GM19240 (cell line): ENCODE results near the gene SH3BGR.
"Not testable (repeated sequence)": the region's sequence is repeated elsewhere in the genome, so short reads cannot be mapped to it uniquely, and the experiment has no call there.

Experiments
- DNase-seq: peaks from one replicate; pipeline ENCODE4 v3.0.0; 2011; ENCODE audit warnings: low spot score; ENCODE audit not compliant: insufficient read length

Gene SH3BGR

DNA sequence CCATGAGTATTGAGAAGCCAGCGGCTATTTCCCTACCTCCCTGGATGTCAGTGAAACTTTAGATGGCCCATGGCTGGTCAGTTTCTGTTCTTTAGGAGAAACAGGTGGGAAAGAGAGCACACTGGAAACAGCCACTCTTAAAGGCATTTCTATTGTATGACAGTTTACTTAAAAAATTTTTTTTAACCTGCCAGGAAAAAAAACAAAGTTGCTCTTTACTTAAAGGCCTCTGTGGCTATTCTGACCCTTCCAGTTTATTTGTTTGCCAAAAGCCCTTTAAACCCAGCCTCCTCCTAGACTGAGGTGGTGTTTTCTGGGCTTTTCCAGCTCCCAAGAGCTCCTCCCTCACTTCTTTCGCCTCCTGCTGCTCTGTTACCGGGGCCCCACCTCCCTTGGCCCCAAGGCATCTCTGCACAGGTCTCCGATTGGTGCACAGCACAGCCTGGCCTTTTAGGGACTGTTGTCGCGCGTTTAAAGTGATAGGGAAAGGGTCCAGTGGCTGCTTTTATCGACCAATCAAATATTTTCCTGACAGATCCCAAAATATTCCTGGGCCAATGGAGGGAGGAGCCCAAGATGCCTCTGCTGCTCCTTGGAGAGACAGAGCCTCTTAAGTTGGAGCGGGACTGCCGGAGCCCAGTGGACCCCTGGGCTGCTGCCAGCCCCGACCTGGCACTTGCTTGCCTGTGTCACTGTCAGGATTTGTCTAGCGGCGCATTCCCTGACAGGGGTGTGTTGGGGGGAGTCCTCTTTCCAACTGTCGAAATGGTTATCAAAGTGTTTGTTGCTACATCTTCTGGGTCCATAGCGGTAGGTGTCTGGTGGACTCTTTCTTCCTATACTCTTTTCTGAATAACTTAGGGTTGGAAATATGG is at the start of gene SH3BGR:
SH3BGR (plus strand) TSS at position 639 of the 875 bp plus-strand sequence; CDS start at position 766, 127 bp downstream.
- no peak for DNase-seq

DNA sequence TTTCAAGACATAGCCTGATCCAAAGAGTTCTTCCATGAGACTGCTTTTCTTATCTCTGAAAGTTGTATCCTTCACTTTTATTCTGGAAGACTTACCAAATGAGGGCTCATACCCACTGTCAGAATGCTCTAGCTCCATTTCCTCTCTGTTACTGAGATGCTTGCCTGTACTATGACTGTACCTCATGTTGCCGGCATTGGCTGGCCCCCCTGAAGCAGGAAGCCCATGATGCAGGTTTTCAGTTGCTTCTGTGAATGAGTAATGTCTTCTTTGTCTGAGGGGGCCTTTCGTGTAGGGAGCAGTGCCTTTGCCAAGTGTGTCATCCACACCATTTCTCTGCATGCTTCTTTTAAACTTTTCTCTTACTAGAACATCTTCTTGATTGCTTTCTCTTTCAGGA is 45.7 kb upstream of the SH3BGR start:
- no peak for DNase-seq

DNA sequence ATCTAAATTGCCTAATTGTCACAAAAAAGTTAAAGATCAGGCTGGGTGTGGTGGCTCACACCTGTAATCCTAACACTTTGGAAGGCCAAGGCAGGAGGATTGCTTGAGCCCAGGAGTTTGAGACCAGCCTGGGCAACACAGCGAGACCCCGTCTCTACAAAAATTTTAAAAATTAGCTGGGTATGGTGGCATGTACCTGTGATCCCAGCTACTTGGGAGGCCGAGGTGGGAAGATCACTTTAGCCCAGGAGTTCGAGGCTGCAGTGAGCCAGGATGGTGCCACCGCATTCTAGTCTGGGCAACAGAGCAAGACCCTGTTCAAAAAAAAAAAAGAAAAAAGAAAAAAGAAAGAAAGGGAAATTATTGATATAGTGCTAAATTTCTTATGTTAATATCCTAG is 32.6 kb upstream of the SH3BGR start:
- DNase-seq, result not testable (repeated sequence)

- DNase-seq, result no peak
Measured at GRCh38 chr21:39422527-39423241, 29.1 kb upstream of the SH3BGR start.

GRCh38 chr21:39429445-39429844 is 22.3 kb upstream of the SH3BGR start:
- no peak for DNase-seq

DNA sequence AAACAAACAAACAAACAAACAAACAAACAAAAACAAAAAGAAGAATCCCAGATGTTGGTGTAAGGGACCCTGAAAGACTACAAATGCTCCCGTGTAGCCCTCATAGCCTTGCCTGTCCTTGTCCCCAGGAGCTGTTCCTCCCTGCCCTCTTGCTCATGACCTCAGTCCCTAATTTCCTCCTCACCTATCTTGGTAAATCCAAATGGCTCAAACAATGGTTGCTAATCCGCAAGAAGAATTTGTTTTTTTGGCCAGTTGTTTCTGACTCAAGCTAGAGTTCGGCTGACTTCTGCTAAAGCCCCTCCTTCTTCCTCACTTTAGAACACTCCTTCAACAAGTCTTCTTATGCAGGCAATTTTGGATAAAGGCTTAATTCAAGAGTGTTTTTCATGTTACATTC is 21.8 kb upstream of the SH3BGR start:
- no peak for DNase-seq

GRCh38 chr21:39430457-39430856 is 21.3 kb upstream of the SH3BGR start:
- DNase-seq, result no peak

DNA sequence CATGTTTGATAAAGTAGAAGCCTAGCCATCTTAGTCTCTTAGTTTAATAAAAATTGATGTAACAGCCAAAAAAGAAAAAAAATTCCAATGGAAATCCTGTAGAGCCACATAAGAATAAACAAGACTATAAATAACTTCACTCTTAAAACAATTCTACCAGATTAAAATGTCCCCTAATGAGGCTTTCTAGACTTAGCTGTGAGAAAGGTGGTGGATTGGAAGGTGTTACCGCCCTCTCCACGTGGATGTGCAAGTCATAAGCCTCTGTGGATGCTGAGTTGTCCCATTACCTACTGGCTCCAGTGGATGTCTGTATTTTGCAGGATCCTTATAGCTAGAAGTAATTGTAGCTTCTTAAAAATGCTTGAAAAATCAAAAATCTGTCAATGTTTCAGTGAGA is 20.8 kb upstream of the SH3BGR start:
- DNase-seq, result no peak

DNA sequence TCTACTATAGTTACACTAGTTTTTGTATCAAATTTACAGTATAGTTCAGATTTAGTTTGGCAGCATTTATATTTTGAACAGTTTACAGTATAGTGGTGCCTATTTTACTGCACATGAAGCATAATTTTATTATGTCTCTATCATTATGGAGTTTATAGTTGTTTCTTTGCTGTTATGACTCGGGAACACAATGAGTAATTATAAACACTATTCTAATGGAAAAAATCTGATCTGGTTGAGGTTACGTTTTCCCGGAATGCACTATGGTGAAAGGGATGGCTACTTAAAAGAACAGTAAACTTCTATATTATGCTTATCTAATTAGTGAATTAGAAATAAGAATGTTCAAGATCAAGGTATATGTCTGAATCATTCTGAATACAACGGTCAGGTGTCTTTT is 16.8 kb upstream of the SH3BGR start:
- DNase-seq, result no peak

- no peak for DNase-seq
Measured at GRCh38 chr21:39439232-39439631, 12.5 kb upstream of the SH3BGR start.

DNA sequence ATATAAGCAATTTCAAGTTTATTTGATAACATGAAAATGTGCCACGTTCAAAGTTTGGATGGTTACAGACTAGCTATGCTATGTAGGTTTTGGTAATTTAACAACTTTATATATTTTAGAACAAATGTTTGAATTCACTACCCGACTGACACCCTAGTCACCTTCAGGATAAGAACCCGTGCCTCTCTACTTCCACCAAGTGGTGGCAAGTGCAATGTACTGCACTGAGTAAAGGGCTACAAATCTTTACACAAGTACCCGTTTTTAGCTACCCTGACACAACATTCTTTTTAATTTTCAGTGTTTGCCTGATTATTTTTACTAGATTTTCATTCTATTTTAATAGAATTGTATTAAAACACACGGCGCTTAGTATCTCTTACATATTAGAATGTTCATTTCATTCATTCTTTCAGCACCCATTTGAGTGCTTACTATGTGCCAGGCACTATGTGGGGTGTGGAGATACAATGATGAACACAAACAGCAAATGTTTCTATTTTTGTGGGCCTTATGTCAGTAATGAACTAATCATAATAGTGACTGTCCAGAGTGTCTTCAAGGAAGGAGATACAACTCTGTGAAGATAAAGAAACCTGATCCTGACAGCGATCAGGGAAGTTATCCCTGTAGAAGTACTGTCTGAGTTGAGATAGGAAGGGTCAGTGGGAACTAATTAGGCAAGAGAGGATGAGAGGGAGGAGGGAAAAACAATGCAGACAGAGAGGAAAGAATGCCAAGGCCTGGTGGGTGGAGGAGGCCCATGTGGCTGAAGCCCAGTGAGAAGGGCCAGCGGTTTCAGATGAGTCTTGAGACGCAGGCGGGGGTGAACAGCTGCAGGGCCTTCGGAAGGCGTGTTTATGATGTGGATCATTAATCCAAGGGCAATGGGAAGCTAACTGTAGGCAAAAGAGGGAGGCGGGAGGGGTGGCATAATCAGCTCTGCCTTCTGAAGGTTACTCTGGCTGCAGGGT is 10.0 kb upstream of the SH3BGR start:
- no peak for DNase-seq

DNA sequence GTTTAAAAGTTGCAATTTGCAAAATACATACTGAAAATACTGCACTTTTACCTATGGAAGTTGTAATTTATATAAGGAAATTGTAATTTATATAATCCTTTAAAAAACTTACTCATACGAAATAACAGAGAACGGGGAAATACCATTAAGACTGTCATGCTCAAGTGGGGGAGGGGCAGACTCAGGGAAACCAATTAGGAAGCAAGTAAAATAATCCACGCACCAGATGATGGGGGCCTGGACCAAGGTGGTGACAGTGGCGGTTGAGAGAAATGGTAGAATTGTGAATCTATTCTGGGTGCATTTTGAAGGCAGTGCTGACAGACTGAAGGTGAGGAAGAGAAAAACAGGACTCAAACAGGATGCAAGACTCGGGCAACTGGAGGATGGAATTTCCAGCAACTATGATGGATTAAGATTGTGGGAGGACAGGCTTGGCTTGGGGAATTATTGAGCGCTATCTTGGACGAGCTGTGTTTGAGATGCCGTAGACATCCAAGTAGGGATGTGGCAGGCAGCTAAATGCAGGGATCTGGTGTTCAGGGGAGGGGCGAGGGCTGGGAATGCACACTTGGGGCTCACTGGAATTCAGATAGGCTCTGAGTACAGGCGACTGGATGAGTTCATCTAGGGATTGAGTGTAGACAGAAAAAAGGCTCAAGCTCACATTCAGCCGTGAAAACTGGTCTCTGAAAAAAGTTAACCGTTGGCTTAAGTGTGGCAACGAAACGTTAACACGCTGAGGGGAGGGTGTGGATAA is 7.2 kb upstream of the SH3BGR start:
- no peak for DNase-seq

GRCh38 chr21:39445321-39446269 is 6.2 kb upstream of the SH3BGR start, which contains the start of gene LCA5L:
LCA5L (minus strand) TSS chr21:39445778; CDS start chr21:39428493, 17,285 bp downstream.
- peak; percentile 87 for DNase-seq

GRCh38 chr21:39447264-39447663 is 4.5 kb upstream of the SH3BGR start:
- DNase-seq, result no peak

DNA sequence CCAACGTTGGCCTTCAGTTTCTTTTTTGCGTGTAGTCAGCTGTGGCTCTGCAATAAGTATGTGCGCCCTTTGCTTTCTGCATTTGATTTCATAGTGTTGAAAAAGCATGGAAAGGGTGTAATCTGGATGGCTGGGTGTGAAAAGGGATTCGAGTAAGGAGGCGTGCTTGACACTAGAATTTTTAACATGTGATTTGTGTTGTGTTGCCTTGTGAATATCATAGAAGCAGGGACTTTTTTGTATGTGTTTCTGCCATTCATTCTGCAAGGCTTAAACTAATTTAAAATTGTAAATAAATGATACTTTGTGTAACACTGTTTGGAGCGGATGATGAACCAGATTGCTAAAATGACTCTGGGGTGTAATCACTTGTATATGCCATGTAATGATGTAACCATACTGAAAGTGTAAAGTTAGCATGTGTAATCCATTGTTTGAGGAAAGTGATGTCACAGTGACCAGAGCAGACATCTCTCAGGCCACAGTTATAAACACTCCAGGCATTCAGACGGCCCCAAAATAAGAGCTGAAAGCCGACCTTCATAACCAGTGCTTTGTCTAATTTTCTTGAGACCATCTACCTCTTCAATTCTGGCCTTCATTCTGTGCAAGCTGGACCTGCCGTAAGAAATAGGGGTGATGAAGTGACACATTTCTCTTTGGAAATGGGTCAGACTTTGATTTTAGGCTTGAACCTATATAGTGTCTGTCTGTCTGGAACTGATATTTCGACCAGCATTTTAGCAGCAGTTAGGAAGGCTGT is 618 bp downstream of the SH3BGR start:
- DNase-seq, result no peak

DNA sequence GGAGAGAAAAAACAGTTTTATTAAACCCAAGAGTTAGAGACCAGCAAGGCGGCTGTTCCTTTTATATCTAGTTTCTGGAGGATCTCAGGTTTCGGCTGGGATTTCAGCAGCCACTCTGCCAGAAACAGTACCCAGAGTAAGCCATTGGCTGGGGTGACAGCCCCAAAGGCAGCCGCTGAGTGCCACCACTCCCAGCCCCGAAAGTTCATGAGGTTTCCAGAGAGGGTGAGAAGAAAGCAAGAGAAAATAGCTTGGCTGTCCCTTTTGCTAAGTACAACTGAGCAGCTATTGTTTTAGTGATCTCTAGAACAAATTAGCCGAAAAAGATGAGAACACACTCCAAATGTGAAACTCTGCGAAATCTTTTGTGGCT is 1.2 kb downstream of the SH3BGR start:
- no peak for DNase-seq

GRCh38 chr21:39453571-39454179 is 1.9 kb downstream of the SH3BGR start:
- DNase-seq, result no peak

DNA sequence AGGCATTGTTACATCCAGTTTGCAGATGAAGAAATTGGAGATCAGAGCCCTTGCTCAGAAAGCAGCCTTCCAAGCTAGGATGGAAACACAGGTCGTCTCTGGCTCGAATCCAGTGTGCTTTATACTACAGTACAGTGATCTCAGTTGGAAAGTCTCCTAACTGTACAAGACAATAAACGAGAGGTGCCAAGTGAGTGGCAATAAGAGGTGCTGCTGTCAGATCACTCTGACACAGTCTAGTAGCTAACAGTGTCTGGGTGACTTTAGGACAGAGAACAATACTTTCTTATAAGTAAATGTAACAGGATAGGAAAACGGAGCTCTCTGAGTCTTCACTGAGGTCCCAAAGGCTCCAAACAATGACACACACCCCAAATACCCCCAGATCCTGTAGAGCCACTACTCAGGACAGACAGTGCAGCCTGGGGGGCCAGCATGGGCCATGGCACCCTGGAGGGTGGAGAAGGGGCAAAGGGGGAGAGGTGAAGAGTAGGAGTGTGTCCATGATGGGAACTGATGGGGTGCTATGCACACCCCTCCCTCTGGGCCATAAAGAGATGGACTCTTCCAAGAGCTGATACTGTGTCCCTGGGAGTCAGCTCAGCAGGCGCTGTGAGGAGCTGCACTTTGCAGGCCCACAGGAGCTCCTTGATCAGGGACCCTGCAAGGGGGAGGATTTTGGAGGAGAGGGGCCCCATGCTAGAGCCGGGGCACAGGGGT is 3.3 kb downstream of the SH3BGR start:
- DNase-seq, result no peak
